HL-60/S4 treated with phorbol 12-myristate 13-acetate at 8.2 ng/mL for 4 days and 3 days (cell line): ENCODE measurements around the gene TACSTD2.
"Not testable (repeated sequence)": the region's sequence is repeated elsewhere in the genome, so short reads cannot be mapped to it uniquely, and the experiment has no call there.

Experiments
- in situ Hi-C: fragments of 300-500 bp; cut with MboI; formaldehyde crosslinking; loops from 2 replicates; pipeline ENCODE4 v1.15.0; 2022; ENCODE audit warnings: low sequenced_read_pairs

The TACSTD2 gene

DNA sequence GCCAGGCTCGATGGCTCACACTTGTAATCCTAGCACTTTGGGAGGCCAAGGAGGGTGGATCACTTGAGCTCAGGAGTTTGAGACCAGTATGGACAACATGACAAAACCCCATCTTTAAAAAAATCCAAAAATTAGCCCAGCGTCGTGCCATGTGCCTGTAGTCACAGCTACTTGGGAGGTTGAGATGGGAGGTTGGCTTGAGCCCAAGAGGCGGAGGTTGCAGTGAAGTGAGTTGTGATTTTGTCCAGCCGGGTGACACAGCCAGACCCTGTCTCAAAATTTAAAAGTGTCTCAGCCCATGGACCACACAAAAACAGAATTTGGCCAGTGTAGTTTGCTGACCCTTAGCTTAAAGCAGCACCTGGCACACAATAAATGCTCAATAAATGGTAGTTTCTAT, 11.3 kb upstream of the TACSTD2 start:
- in situ Hi-C loops = no loop called here

DNA sequence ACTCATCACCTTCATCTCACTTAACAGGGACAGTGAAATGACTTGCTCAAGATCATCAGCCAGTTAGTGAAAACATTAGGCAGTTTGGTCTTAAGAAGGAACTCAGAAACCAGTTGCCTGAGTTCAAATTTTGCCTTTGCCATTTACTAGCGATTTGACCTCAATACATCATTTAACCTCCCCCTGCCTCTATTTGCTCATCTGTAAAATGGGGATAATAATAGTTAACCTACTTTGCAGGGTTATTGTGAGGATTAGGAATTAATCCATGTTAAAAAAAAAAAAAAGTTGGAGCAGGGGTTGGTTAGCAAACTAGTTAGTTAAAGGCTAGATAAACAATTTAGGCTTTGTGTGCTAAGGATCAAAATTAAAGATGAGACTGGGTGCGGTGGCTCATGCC, 10.6 kb upstream of the TACSTD2 start:
- in situ Hi-C loops = no loop called here

DNA sequence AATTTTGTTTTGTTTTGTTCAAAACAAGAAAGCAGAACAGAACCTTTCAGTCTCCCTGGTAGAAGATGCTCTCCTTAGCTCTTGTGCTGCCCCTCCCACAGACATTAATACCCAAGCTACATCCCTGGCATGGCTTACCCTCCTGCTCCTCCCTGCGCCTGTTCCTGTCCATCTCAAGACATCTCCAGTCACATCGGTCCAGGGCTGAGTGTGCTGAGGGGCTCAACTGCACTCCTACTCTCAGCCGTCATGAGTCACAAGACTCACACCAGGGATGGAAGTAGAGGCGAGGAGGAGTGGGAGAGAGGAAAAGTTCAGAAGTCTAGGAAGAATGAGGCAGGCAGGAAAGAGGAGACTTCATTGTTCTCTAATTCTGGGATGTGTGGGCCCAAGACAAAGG, 9.2 kb upstream of the TACSTD2 start:
- in situ Hi-C loops = no loop called here

DNA sequence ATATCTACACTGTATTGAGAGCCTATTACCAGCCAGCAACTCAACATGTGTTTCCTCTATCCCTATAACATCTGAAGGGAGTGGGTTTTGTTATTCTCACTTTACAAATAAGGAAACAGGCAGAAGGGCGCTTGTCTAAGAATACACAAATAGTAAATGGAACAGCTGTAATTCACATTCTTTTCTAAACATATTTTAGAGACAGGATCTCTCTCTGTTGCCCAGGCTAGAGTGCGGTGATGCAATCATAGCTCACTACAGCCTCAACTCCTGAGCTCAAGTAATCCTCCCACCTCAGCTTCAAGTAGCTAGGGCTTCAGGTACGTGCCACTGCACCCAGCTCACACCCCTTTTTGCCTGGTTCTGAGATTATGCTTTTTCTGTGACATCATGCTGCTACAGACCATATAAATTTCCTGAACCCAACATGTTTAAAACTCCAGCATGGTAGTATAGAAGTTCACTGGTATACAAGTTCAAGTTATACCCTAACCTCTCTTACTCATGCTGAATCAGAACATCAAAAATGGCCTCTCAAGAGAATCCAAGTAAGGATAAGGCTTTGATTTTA, 8.6 kb upstream of the TACSTD2 start:
- in situ Hi-C loops = no loop called here

DNA sequence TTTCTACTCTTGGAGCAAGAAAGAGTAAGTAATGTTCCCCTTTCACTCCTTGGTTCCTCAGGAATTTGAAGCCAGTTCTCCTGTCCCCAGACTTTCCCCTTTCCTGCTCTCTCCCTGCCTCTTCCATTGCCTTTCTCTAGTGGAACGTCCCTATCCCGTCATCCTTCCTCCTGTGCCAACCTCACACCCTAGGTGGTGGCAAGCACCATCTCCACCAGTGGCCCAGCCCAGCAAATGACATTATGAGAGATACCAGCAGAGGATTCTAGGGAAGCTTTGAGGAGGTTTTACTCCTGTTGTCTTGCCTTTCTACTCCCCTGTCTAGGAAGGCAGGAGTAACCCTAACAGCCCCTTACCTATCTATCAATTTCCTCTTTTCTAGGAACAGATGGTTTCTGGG, 8.1 kb upstream of the TACSTD2 start:
- in situ Hi-C loops = no loop called here

DNA sequence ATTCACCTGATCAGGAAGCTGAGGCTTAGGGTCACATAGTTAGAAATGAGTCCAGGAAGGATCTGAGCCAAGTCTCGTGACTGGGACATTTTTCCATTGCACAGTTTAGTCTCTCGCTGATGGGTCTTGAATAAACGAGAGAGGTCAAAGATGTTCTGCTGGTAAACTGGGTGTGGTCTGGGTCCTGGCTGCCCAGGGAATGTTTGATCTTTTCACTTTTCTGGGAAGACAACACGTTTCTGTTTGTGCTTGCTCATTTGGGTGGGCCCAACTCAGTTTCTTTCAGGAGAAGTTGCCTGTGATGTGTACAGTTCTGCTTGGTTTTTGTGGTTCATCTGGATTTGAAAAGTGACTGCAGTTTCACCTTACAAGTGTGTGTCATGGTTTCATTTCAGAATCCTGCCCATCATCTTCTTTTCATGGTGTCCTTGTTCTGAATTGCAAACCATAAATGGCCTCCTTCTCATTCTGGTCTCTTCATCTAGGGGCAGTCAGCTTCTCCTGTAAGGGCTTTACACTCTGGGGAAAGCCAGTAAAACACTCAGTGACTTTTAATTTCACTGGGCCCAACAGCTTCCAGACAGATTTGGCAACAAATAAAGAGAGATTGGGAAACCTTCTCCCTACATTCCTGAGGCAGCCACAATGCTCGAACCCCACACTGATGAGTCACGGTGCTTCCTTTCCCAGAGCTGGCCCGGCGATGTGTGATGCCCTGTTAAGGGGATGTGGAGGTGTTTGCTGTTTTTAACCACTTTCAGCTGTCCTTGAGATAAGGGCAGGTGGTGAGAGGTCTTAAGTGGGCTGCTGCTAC, 7.2 kb upstream of the TACSTD2 start:
- in situ Hi-C loops = no loop called here

DNA sequence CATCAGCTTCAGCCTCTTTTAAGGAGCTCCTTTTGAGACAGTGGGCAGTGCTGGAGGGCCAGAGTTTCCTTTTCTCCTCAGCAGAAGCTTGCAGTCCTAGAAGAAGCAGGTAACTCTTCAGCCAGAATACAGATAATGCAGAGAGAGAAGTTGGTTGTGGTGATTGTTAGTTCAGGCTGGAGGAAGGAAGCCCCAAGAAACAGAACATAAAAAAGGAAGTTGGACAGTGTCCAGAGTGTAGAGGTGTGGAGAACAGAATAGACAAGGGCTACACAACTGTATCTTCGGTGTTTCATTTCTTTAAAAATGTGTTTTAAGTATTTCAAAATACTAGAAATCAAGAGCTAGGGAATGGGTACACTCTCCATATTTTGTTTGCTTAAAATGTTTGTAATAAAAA, 6.4 kb upstream of the TACSTD2 start:
- in situ Hi-C loops = no loop called here

DNA sequence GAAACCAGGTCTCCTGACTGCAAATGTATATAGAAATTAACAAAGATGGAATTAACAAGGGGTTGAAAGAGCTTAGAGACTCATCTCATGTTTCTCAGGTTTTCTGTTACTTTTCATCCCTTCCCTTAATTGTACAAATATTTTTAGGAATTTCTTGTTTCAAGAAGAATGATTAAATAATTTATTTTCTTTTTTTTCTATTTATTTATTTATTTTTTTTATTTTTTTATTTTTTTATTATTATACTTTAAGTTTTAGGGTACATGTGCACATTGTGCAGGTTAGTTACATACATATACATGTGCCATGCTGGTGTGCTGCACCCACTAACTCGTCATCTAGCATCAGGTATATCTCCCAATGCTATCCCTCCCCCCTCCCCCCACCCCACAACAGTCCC, 5.1 kb upstream of the TACSTD2 start:
- in situ Hi-C loops = not testable (repeated sequence)

DNA sequence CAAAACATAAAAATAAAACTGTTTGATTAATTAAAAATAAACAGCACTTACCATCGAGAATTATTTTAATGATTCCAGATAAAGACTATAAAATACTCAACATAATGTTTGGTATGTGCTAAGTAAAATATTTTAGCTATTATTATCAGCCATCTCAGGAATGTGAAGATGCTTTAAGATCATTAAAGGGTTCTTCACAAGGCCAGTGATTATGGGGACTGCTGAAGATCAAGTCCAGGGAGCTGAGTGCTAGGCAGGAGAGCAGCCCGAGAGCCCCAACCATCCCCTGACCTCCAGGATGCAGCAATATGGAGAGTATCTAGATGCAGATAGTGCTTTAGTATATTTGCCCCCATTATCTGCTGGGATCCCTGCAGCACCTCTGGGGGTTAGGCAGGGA, 4.6 kb upstream of the TACSTD2 start:
- in situ Hi-C loops = no loop called here

DNA sequence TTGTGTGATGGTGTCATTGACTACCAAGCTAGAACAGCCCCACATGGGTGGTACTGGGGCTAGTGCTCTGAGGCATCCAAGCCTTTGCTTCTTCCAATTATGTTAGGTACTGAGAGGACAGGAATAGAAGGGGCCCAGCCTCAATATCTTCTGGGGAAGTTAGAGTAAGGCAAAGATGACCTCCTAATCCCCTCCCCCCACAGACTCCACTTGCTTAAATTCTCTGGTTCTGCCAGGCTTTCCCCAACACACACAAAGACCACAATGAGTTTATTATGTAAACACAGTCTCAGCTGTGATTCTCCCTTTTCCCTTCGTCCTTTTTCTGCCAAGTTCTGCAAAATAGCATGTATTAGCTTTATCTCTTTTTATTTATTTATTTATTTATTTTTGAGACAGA, 3.1 kb upstream of the TACSTD2 start:
- in situ Hi-C loops = no loop called here

DNA sequence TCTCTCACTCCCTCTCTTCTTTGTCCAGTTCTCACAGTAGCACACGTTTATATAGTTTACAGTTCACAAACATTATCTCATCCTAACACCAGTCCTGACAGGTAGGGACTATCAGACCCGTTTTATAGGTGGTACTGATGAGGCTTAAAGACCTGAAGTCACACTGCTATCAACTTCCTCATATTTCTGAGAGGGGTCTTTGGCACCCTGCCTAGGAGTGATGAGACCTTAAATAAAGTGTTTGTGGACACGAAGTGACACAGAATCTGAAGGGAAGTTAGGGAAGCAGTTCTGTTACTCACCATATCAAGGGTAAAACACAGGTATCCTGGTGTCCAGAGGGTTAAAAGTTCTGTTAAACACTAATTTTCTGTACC, 590 bp upstream of the TACSTD2 start:
- in situ Hi-C loops = no loop called here

DNA sequence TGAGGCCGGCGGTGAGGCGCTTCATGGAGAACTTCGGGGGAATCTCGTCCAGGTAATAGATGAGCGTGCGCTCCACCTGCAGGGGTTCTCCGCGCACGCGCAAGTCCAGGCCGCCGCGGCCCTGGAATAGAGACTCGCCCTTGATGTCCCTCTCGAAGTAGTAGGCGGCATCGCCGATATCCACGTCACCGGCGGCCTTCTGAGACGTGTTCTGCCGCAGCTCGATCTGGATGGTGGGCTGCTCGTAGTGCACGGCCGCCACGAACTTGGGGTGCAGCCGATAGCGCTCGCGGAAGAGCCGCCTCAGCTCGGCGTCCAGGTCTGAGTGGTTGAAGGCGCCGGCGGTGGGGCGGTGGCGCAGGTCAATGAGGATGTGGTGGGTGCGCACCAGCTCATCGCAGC, 726 bp downstream of the TACSTD2 start:
- in situ Hi-C loops = no loop called here

DNA sequence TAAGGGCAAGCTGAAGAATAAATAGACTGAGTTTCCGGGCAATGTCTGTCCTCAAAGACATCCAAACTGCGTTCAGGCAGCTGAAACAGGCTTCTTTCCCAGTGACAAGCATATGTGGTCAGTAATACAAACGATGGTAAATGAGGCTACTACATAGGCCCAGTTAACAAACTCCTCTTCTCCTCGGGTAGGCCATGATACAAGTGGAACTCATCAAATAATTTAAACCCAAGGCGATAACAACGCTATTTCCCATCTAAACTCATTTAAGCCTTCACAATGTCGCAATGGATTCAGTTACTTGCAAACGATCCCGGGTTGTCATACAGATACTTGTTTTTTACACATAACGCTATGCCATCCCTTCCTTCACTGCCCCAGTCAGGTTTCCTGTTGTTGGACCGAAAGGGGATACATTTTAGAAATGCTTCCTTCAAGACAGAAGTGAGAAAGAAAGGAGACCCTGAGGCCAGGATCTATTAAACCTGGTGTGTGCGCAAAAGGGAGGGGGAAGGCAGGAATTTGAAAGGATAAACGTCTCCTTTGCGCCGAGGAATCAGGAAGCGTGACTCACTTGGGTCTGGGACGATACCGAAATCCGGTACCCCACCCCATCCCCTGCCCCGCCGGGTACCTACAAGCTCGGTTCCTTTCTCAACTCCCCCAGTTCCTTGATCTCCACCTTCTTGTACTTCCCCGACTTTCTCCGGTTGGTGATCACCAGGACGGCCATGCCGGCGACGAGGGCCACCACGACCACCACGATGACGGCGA, 1.3 kb downstream of the TACSTD2 start:
- in situ Hi-C loops = no loop called here

DNA sequence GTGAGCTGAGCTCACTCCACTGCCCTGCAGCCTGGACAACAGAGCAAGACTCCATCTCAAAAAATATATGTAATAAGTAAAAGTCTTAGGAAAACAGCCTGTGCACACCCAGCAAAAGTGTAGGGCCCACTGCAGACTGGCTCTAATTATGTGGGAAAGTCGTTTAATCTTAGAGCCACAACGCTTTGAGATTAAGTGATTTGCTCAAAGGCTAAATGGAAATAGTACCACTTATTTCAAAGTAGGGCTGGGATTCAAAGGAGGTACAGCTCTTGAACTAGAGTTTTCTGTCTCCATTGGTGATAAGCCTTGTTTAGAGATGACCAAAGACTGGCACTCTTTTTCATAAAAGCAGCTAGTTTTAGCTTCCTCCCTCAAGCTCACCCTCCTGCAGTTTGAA, 2.2 kb downstream of the TACSTD2 start:
- in situ Hi-C loops = no loop called here

DNA sequence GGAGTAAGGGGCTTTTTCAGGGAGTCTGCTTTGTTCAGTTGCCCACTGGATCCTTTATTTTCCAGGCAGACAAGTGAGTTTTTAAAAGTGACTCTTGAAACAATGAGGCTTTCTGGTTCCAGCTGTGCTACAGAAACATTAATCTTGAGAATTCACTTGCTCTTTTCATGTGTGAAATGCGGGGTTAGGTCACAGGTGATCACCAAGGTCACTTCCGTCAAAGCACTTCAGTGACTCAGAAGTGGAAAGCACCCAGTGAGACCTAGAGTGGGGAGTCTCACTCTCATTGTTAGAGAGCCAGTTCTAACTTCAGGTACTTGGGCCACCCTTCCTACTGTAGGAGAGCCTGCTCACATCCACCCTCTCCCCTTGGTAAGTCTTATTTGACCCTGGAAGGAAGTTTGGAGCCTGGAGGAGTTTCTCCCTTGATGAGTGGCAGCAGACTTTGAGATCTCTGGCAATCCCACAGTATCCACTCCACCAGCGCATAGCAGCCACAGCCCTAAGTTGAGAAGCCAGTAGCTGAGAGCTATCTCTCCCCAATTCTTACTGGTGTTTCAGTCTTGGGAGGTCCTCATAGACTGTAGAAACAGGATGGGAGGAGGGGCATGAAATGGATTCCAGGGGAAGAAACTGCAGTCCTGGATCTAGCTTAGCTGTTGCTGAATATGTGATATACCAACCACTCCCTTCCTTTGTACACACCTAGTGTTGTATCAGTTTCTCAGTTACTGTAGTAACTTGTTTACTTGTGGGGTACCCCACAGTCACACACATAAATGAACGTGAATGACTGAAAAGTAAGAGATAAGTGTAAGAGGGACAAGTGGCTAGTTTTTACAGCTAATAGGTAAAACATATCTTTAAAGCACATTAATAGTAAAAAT, 3.1 kb downstream of the TACSTD2 start:
- in situ Hi-C loops = no loop called here

DNA sequence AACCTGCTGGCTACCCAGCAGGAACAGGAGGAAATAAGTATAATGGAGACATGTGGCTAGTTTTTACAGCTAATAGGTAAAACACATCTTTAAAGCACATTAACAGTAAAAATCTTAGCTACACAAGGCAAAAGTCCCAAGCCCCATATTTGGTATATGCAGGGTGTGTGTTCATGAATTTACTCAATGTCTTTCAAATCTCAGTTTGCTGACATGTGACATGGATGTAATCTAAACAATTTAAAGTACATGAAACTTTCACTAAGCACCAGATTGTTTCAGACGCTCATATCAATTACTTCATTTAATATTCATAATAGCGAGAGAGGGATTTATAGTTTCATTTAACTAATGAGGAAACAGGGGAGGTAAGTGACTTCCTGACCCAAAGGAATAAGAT, 3.9 kb downstream of the TACSTD2 start:
- in situ Hi-C loops = no loop called here

DNA sequence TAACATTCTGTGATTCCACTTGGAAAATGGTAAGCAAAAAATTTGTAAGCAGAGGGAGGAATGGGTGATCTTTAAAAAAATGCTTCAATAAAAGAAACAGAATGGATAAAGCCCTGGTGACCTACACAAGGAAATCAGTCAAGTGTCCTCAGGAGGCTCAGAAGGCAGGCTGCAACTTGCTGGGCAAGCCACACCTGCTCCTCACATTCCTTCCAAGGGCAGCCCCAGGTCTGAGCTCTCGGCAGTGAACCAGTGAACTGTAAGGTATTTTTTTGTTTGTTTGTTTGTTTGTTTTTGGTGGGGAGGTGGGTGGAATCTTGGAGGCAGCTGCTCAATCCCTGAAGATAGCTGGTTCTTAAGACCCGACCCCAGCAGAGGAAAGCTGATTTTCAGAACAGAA, 4.4 kb downstream of the TACSTD2 start:
- in situ Hi-C loops = no loop called here

DNA sequence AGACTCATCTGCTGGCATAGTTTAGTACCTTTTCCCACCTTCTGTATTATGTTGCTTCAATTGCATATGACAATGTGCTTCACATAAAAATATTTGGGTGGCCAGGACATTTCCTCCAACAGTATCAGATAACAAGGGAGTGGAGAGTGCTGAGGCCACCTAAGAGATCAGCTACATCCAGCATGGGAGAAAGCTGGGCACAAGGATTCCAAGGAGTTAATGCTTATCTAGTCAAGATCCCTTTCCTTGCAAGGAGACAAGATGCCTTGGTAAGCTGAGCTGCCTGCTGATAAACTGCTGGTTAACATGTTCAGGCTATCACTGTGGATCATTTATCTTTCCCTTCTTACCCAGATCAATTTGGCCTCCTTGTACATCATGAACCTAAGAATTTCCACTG, 5.4 kb downstream of the TACSTD2 start:
- in situ Hi-C loops = no loop called here

DNA sequence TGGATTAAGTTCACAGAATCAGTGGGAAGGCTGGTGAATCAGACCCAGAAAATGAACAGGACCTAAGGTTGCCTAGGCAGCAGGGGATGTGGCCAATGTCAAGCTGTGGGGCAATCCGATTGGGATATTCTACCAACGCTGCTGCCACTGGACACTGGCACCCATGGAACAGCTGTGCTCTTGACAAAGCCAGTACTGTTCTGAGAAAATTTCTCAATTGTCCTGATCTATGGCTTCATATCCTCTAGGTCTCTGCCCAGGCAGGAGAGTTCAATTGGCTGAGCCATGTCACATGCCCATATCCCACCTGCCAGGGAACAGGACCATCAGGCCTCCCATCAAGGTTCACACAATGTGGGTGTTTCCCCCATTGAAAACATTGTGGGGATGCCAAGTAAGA, 6.2 kb downstream of the TACSTD2 start:
- in situ Hi-C loops = no loop called here

DNA sequence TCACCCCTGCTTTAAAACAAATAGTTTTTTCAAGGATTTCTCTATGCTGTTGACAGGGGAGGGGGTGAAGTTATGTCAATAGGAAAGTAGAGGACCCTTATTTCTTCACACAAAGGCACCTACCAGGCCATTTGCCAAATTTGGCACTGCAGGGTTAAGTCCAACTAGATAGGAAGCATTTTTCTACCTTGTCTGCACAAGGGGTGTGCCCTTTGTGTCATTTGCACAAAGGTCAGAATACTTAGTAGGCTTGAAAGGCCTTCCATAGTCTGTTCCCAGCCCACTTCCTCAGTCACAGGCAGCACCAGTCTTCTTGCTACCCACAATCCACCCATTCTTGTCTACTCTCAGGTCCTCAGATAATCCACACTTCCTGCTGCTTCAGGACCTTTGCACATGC, 7.0 kb downstream of the TACSTD2 start:
- in situ Hi-C loops = no loop called here

DNA sequence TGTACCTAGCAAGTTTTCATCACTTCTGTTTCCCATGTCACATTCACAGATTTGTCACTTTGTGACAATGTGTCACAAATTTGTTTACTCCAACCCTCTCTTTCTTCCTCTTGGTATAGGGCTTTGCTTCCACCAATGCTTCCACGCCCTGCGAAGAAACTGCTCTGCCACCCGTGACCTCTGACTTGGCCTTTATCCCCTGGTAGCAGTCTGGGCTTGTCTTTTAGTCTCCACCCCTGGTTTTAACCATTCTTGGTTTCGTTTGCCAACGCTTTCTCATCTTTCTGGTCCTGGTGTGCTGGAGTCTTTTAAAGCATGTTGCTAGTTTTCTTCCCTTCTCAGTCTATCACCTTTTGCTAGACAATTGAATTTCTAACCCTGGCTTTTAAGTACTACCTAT, 8.1 kb downstream of the TACSTD2 start:
- in situ Hi-C loops = no loop called here
